HG02623 (cell line): ENCODE measurements around the gene BBS9.

ENCODE experiments used
- ATAC-seq: cut with Tn5 transposase; IDR thresholded peaks from one replicate; pipeline ENCODE4 v1.9.1; 2021; ENCODE audit warnings: moderate library complexity; ENCODE audit not compliant: unreplicated experiment

BBS9 gene

GRCh38 chr7:33118383-33118782 is 11.0 kb upstream of the BBS9 start:
- no peak for ATAC-seq

DNA sequence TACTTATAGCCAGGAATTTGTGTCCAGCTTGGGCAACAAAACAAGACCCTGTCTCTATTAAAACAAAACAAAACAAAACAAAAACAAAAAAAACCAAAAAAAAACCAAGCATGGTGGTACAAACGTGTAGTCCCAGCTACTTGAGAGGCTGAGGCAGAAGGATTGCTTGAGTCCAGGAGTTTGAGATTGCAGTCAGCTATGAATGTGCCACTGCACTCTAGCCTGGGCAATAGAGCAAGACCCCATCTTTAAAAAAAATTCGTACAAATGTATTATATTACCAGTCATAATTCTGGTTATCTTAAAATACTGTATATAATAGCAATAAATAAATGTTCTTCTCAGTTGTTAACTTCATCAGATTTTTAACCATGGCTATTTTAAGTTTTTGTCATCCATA is 2.3 kb upstream of the BBS9 start:
- ATAC-seq = no peak

- ATAC-seq = no peak
Observed at GRCh38 chr7:33128631-33128989, 754 bp upstream of the BBS9 start.

- no peak for ATAC-seq
Observed at GRCh38 chr7:33129806-33130153, 416 bp downstream of the BBS9 start.

- no peak for ATAC-seq
Observed at GRCh38 chr7:33130184-33130583, 820 bp downstream of the BBS9 start.

- no peak for ATAC-seq
Observed at GRCh38 chr7:33137103-33137502, 7.7 kb downstream of the BBS9 start.

DNA sequence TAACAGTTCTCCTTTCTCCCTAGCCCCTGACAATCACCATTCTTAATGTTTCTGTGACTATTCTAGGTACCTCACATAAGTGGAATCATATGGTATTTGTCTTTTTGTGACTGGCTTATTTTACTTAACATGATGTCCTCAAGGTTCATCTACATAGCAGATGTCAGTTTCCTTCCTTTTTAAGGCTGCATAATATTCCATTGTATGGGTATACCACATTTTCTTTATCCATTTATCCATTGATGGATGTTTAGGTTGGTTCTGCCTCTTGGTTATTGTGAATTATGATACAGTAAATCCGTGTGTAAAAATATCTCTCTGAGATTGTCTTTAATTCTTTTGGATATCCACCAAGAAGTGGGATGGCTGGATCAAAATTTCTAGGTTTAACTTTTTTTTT is 13.2 kb downstream of the BBS9 start:
- ATAC-seq = no peak

DNA sequence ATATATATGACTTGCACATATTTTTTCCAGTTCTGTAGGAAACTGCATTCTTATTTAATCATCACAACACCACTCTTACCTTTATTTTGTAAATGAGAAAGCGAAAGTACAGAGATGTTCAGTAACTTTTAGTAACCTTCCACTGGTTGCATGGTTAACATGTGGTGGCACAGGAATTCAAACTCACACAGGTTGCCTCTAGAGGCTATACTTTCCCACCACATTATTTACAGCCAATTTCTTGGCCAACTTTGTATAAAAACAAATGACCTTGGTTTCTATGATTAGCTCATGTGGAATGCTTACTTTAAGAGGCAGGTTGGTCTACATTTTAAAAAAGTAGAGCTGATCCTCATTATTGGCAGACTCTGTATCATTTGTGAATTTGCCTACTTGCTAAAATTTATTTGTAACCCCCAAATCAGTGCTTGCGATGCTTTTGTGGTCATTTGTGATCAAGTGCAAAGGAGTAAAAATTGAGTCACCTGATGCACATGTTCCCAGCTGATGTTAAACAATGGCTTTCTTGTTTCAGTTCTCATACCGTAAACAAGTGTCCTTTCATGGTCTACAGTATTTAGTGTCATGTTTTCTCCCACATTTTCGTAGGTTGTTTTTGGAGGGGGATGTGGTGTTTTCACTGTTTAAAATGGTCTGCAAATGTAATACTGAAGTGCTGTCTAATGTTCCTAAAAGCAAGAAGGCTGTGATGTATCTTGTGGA is 14.8 kb downstream of the BBS9 start:
- ATAC-seq = no peak

DNA sequence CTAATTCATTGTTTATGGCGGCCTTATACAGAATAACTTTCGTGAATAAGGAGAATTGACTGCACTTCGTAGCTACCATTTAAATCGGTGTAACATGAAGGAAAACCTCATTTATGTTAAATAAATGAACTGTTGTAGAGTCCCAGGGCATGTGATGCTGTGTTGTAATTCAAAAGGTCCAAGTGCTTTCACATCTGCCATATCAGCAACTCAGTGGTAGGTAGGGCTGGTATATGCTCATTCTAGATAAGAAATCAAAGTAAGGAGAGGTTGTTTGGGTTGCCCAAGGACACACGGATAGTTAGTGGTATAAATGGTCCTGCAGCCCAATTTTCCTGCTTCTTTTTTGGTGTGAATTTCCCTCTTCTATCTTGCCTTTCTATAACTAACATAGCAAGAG is 15.8 kb downstream of the BBS9 start:
- no peak for ATAC-seq

DNA sequence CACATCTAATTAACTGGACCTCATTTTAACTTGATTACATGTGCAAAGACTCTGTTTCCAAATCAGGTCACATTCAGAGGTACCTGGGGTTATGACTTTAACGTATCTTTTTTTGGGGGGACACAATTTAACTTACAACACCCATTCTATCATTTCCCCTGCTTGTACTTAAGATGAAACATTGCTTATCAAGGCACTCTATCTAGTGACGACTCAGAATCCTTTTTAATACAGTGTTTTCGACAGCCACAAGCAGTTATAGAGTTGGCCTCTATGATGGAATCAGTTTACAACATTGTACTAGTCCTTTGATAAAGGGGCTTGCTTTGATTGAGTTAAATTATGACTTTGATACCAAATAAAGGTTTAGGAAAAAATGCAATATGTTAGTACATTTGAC is 22.7 kb downstream of the BBS9 start:
- ATAC-seq = no peak

- no peak for ATAC-seq
Observed at GRCh38 chr7:33155811-33156210, 26.4 kb downstream of the BBS9 start.

GRCh38 chr7:33156441-33156840 is 27.1 kb downstream of the BBS9 start:
- no peak for ATAC-seq

GRCh38 chr7:33157311-33157710 is 27.9 kb downstream of the BBS9 start:
- no peak for ATAC-seq

DNA sequence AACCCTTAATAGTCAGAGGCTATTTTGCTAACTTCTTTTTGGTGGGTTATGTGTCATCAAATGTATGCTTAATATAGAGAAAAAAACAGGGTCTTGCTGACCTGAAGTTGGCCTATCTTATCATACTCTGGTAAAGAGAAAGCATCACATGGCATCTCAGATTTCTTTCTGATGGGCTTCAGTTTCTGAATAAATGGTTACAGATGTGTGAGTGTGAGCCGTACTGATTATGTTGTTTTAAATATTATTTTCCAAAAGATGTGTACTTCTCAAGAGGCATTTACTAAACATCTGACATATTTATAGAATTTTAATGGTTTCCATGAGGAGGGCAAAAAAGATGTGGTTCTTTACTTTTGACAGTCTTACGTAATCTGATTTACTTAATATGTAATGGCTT is 28.4 kb downstream of the BBS9 start:
- no peak for ATAC-seq

GRCh38 chr7:33177876-33178275 is 48.5 kb downstream of the BBS9 start:
- ATAC-seq = no peak

GRCh38 chr7:33179519-33179918 is 50.2 kb downstream of the BBS9 start:
- ATAC-seq = no peak

DNA sequence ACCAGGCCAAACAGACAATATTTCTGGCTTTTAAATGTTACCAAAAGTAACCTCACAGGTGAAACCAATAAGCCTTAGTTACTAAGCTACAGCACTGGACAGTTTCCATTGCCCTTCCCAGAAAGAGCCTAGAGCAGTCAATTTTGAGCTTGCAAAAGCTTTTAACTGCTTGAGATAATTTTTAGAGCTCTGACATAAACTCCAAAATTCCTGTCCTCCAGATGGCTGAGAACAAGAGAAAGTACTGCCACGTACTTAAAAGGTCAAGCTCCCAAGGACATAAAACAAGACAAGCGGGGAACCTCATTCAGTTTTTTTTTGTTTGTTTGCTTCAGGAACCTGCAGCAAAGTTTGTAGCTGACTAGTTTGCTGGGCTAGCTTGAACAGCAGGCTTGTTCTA is 54.1 kb downstream of the BBS9 start:
- no peak for ATAC-seq

GRCh38 chr7:33184828-33185227 is 55.5 kb downstream of the BBS9 start:
- no peak for ATAC-seq

DNA sequence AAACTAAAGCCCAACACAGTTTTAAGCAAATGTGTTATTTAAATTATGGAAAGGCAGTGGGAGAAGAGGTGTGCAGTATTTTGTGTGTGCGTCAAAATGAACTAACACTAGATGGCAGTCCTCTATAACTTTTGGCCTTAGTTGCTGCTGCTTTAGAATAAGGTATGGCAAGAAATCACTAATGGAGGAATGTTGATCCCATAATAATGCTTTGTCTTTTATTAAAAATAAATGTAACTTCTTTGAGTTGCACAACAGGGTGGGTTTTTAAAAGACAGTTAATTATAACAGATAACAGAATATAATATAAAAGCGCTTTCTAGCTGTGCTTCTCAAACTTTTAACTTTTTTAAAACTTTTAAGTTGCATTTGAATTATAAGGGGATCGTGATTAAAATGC is 56.4 kb downstream of the BBS9 start:
- ATAC-seq = no peak

GRCh38 chr7:33186192-33186591 is 56.8 kb downstream of the BBS9 start:
- no peak for ATAC-seq

- ATAC-seq = peak; percentile 17
Observed at GRCh38 chr7:33190688-33191304, 61.4 kb downstream of the BBS9 start.

GRCh38 chr7:33191340-33191739 is 62.0 kb downstream of the BBS9 start:
- ATAC-seq = peak; percentile 69

GRCh38 chr7:33192695-33193291 is 63.4 kb downstream of the BBS9 start:
- no peak for ATAC-seq
